H9 (cell line): ENCODE measurements around the gene AP4M1. TPM values are rescaled to one million over a fixed set of nuclear protein-coding genes. Genes with fewer than 3 reads are reported as not detected.
A peak's percentile ranks its signal among the peaks of the same experiment; 100 is the strongest.

ENCODE experiments used
- DNase-seq: peaks from one replicate; pipeline ENCODE4 v3.0.0-alpha.2; 2017
- H2AFZ ChIP-seq: one replicate; pipeline ENCODE4 v1.6.1; 2013; ENCODE audit warnings: mild to moderate bottlenecking, low read length, control low read depth, moderate library complexity
- H2AK5ac ChIP-seq: 2 replicates; pipeline ENCODE4 v1.6.1; 2013; ENCODE audit warnings: low read length, control low read depth, mixed read lengths; ENCODE audit not compliant: insufficient read length
- H2BK120ac ChIP-seq: one replicate; pipeline ENCODE4 v1.6.1; 2013; ENCODE audit warnings: low read depth, mild to moderate bottlenecking, low read length, control low read depth, inconsistent platforms; ENCODE audit not compliant: poor library complexity, severe bottlenecking
- H2BK12ac ChIP-seq: 2 replicates; pipeline ENCODE4 v1.6.1; 2013; ENCODE audit warnings: low read length, control low read depth, mixed read lengths, low read depth; ENCODE audit not compliant: insufficient read length
- H2BK15ac ChIP-seq: 2 replicates; pipeline ENCODE4 v1.6.1; 2013; ENCODE audit warnings: low read depth, low read length, control low read depth
- H2BK20ac ChIP-seq: one replicate; pipeline ENCODE4 v1.6.1; 2013; ENCODE audit warnings: low read depth, mild to moderate bottlenecking, low read length, control low read depth, inconsistent platforms; ENCODE audit not compliant: poor library complexity, severe bottlenecking
- H2BK5ac ChIP-seq: 2 replicates; pipeline ENCODE4 v1.6.1; 2013; ENCODE audit warnings: low read length, control low read depth, mixed read lengths; ENCODE audit not compliant: insufficient read length
- H3K14ac ChIP-seq: 2 replicates; pipeline ENCODE4 v1.6.1; 2013; ENCODE audit warnings: low read length, control low read depth; ENCODE audit not compliant: insufficient read depth
- H3K18ac ChIP-seq: 2 replicates; pipeline ENCODE4 v1.6.1; 2013; ENCODE audit warnings: low read depth, mild to moderate bottlenecking, mixed read lengths, low read length, control low read depth; ENCODE audit not compliant: insufficient read length
- H3K23ac ChIP-seq: 2 replicates; pipeline ENCODE4 v1.6.1; 2013; ENCODE audit warnings: low read length, control low read depth, mixed read lengths, low read depth; ENCODE audit not compliant: insufficient read length
- H3K23me2 ChIP-seq: 2 replicates; pipeline ENCODE4 v1.6.1; 2013; ENCODE audit warnings: low read depth, mild to moderate bottlenecking, mixed read lengths, low read length, control low read depth; ENCODE audit not compliant: insufficient read length, poor library complexity, severe bottlenecking
- H3K27ac ChIP-seq: 2 replicates; pipeline ENCODE4 v1.5.1; 2013; ENCODE audit warnings: low read length, control low read depth, mixed read lengths, low read depth; ENCODE audit not compliant: insufficient read length
- H3K27me3 ChIP-seq: 2 replicates; pipeline ENCODE4 v1.6.1; 2013; ENCODE audit warnings: low read length, control low read depth, inconsistent platforms; ENCODE audit not compliant: insufficient read depth
- H3K4ac ChIP-seq: 2 replicates; pipeline ENCODE4 v1.6.1; 2013; ENCODE audit warnings: low read depth, mild to moderate bottlenecking, control low read depth, inconsistent platforms, low read length, moderate library complexity
- H3K4me1 ChIP-seq: 2 replicates; pipeline ENCODE4 v1.6.1; 2013; ENCODE audit warnings: low read length, control low read depth, inconsistent platforms; ENCODE audit not compliant: insufficient read depth
- H3K4me2 ChIP-seq: 2 replicates; pipeline ENCODE4 v1.6.1; 2013; ENCODE audit warnings: low read length, control low read depth, mixed read lengths; ENCODE audit not compliant: insufficient read length, insufficient read depth
- H3K56ac ChIP-seq: 2 replicates; pipeline ENCODE4 v1.6.1; 2013; ENCODE audit warnings: low read depth, mild to moderate bottlenecking, mixed read lengths, low read length, control low read depth; ENCODE audit not compliant: insufficient read length
- H3K79me1 ChIP-seq: 2 replicates; pipeline ENCODE4 v1.6.1; 2013; ENCODE audit warnings: low read depth, mild to moderate bottlenecking, moderate library complexity, low read length, control low read depth, inconsistent platforms; ENCODE audit not compliant: insufficient read depth, poor library complexity, severe bottlenecking
- H3K79me2 ChIP-seq: 2 replicates; pipeline ENCODE4 v1.6.1; 2013; ENCODE audit warnings: low read length, control low read depth, inconsistent platforms; ENCODE audit not compliant: insufficient read depth
- H3K9ac ChIP-seq: 2 replicates; pipeline ENCODE4 v1.6.1; 2013; ENCODE audit warnings: low read length, control low read depth, mixed read lengths; ENCODE audit not compliant: insufficient read length; ENCODE audit errors: extremely low read depth
- H3K9me3 ChIP-seq: one replicate; pipeline ENCODE4 v1.6.1; 2013; ENCODE audit warnings: low read depth, low read length, inconsistent platforms; ENCODE audit not compliant: control insufficient read depth
- H3T11ph ChIP-seq: one replicate; pipeline ENCODE4 v1.6.1; 2013; ENCODE audit warnings: mild to moderate bottlenecking, low read length, control low read depth, inconsistent platforms
- H4K20me1 ChIP-seq: one replicate; pipeline ENCODE4 v1.6.1; 2013; ENCODE audit not compliant: control insufficient read depth, insufficient read length, insufficient read depth
- H4K5ac ChIP-seq: 2 replicates; pipeline ENCODE4 v1.6.1; 2013; ENCODE audit warnings: low read depth, mild to moderate bottlenecking, mixed read lengths, low read length, control low read depth; ENCODE audit not compliant: insufficient read length
- H4K8ac ChIP-seq: replicated peaks from 2 replicates; pipeline ENCODE4 v1.6.1; 2013; ENCODE audit warnings: low read length, control low read depth, mixed read lengths, low read depth; ENCODE audit not compliant: insufficient read length
- H4K91ac ChIP-seq: 2 replicates; pipeline ENCODE4 v1.6.1; 2013; ENCODE audit warnings: low read depth, mild to moderate bottlenecking, moderate library complexity, mixed read lengths, low read length, control low read depth; ENCODE audit not compliant: insufficient read length
- H3K27ac Mint-ChIP-seq, 3 experiments: 2 replicates in 2 of 3; 3 replicates in 1 of 3; pipeline ENCODE4 v1.8.0; 2020 to 2021; ENCODE audit warnings: mixed read lengths in 3 of 3, mild to moderate bottlenecking in 1 of 3, moderate library complexity in 1 of 3
- H3K27me3 Mint-ChIP-seq: 2 replicates; pipeline ENCODE4 v1.8.0; 2021; ENCODE audit warnings: low read depth, mild to moderate bottlenecking, moderate library complexity, mixed read lengths
- H3K36me3 Mint-ChIP-seq, 3 experiments: 2 replicates in 2 of 3; 3 replicates in 1 of 3; pipeline ENCODE4 v1.8.0; 2020 to 2021; ENCODE audit warnings: low read depth in 3 of 3, mixed read lengths in 3 of 3; ENCODE audit not compliant: insufficient read depth in 1 of 3
- H3K4me1 Mint-ChIP-seq, 2 experiments: 2 replicates each; pipeline ENCODE4 v1.8.0; 2020; ENCODE audit warnings: mixed read lengths in 2 of 2
- H3K4me3 Mint-ChIP-seq, 2 experiments: 2 replicates in 1 of 2; 3 replicates in 1 of 2; pipeline ENCODE4 v1.8.0; 2020 to 2021; ENCODE audit warnings: mild to moderate bottlenecking in 2 of 2, mixed read lengths in 2 of 2, moderate library complexity in 1 of 2
- H3K9me3 Mint-ChIP-seq, 2 experiments: 2 replicates in 1 of 2; 3 replicates in 1 of 2; pipeline ENCODE4 v1.8.0; 2020; ENCODE audit warnings: mild to moderate bottlenecking in 2 of 2, mixed read lengths in 2 of 2, moderate library complexity in 1 of 2
- WGBS: extraction: QIAGEN DNeasy Blood & Tissue Kit; methylation state at CpG from one replicate; pipeline ENCODE4 v1.1.7; 2013; ENCODE audit warnings: missing lambda C conversion rate, low lambda C conversion rate, mixed read lengths; ENCODE audit not compliant: insufficient read length; ENCODE audit errors: extremely low coverage; 5-methylcytosine and 5-hydroxymethylcytosine counted together
- total RNA-seq: library from RNA; stranded (reverse); gene quantifications from 2 replicates; pipeline ENCODE4 v1.2.1, GENCODE V29; 2021
- TF ChIP-seq, protein P1 (sequence below): fragments of 200-600 bp; sonication (generic); conservative IDR thresholded peaks from 3 replicates; pipeline ENCODE4 v1.8.0; 2021; ENCODE audit warnings: antibody characterized with exemption, mild to moderate bottlenecking

AP4M1 gene
- total RNA-seq, 1 experiment from 2014 or later = 18.8 TPM

DNA sequence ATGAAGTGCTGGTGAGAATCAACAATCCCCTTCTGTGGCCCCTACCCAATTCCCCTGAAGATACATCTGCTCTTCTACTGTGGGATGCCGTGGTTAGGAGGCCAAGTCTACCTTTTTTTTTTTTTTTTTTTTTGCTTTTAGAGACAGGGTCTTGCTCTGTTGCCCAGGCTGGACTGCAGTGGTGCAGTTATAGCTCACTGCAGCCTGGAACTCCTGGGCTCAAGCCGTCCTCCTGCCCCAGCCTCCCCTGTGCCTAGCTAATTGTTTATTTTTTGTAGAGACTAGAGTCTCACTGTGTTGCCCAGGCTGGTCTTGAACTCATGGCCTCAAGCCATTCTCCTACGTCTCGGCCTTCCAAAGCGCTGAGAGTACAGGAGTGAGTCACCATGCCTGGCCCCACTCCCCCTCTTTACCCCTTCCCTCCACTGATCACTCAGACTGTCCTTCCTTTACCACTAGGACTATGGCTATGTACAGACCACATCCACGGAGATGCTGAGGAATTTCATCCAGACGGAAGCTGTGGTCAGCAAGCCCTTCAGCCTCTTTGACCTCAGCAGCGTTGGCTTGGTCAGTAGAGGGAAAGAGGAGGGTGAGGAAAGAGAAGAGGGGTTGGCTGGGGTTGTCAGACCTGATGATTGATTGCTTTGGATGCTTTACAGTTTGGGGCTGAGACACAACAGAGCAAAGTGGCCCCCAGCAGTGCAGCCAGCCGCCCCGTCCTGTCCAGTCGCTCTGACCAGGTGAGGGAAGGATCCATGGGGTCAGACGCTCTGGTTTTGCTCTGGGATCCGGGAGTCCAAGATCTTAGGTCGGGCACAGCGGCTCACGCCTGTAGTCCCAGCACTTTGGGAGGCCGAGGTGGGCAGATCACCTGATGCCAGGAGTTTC, 1.8 kb downstream of the AP4M1 start:
- H3K27ac ChIP-seq = no peak overlapping the region
- no peak overlapping the region for H3K14ac ChIP-seq
- H3K79me1 ChIP-seq = peaks cover 3% of the 10 kb centered on the region
- no peak overlapping the region for H4K8ac ChIP-seq
- H3T11ph ChIP-seq = no peak overlapping the region
- no peak overlapping the region for H2BK120ac ChIP-seq
- H2BK5ac ChIP-seq = no peak overlapping the region
- H3K4me1 Mint-ChIP-seq = peaks cover 20 to 26% of the 10 kb centered on the region in 2 experiments
- DNase-seq = no peak
- H3K9me3 ChIP-seq = no peaks in the 10 kb centered on the region
- no peak overlapping the region for H2BK20ac ChIP-seq
- peaks cover 48 to 72% (median 64%) of the 10 kb centered on the region in 3 experiments for H3K36me3 Mint-ChIP-seq
- peaks cover 0 to 3% of the 10 kb centered on the region in 2 experiments; a peak in 1 of 5 replicates for H3K9me3 Mint-ChIP-seq
- H3K27ac Mint-ChIP-seq = peak overlapping the region in 2 of 3 experiments; percentile 37 to 93; a peak in 2 of 7 replicates
- H3K4me2 ChIP-seq = peak overlapping the region; percentile 52
- no peak overlapping the region for H2BK12ac ChIP-seq
- WGBS = no CpG with 5 or more reads among the region's 17 CpGs
- H2AFZ ChIP-seq = no peak overlapping the region
- H3K4me1 ChIP-seq = no peaks in the 10 kb centered on the region
- no peak overlapping the region for H2AK5ac ChIP-seq
- H3K4ac ChIP-seq = no peak overlapping the region
- H3K18ac ChIP-seq = no peak overlapping the region
- no peak overlapping the region for H3K56ac ChIP-seq
- no peak overlapping the region for H4K5ac ChIP-seq
- no peak overlapping the region for H3K9ac ChIP-seq
- H3K27me3 Mint-ChIP-seq = no peaks in the 10 kb centered on the region; the same call in 1 of the 2 replicates
- TF ChIP-seq, protein P1, sequence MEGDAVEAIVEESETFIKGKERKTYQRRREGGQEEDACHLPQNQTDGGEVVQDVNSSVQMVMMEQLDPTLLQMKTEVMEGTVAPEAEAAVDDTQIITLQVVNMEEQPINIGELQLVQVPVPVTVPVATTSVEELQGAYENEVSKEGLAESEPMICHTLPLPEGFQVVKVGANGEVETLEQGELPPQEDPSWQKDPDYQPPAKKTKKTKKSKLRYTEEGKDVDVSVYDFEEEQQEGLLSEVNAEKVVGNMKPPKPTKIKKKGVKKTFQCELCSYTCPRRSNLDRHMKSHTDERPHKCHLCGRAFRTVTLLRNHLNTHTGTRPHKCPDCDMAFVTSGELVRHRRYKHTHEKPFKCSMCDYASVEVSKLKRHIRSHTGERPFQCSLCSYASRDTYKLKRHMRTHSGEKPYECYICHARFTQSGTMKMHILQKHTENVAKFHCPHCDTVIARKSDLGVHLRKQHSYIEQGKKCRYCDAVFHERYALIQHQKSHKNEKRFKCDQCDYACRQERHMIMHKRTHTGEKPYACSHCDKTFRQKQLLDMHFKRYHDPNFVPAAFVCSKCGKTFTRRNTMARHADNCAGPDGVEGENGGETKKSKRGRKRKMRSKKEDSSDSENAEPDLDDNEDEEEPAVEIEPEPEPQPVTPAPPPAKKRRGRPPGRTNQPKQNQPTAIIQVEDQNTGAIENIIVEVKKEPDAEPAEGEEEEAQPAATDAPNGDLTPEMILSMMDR = no peak
- H2BK15ac ChIP-seq = no peak overlapping the region
- H4K91ac ChIP-seq = no peak overlapping the region
- H3K27me3 ChIP-seq = no peaks in the 10 kb centered on the region
- H3K4me3 Mint-ChIP-seq = peak overlapping the region; percentile 93 to 95
- peaks cover 5% of the 10 kb centered on the region; the same call in 1 of the 2 replicates for H3K79me2 ChIP-seq
- H4K20me1 ChIP-seq = no peaks in the 10 kb centered on the region
- no peak overlapping the region for H3K23ac ChIP-seq
- H3K23me2 ChIP-seq = no peaks in the 10 kb centered on the region
